Neural progenitor cell (in vitro differentiated cells): ENCODE measurements around the gene NOG.

Experiments used
- EZH2 ChIP-seq: fragments of 200-600 bp; sonication (generic); IDR thresholded peaks from 2 replicates; pipeline ENCODE4 v1.6.1; 2017; ENCODE audit warnings: antibody characterized with exemption, mild to moderate bottlenecking, moderate library complexity
- TF ChIP-seq, protein P1 (sequence below): fragments of 200-600 bp; sonication (generic); IDR thresholded peaks from 2 replicates; pipeline ENCODE4 v1.5.1; 2017; ENCODE audit warnings: antibody characterized with exemption, mild to moderate bottlenecking

DNA sequence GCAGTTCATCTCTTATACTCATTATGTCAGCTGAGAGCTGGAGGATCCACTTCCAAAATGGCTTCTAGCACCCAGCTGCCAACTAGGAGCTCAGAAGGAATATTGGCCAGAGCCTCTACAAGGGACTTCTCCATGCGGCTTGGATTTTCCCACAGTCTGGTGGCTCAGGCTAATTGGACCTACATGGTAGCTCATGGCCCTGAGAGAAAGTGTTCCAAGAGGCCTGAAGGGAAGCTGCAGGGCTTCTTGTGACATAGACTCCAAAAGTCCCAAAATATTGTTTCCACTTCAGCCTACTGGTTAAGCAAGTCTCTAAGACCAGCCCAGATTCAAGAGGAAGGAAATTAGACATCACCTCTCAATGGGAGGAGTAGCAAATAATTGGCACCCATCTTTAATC is 6.8 kb downstream of the NOG start:
- no peak for TF ChIP-seq EZH2
- TF ChIP-seq, protein P1, sequence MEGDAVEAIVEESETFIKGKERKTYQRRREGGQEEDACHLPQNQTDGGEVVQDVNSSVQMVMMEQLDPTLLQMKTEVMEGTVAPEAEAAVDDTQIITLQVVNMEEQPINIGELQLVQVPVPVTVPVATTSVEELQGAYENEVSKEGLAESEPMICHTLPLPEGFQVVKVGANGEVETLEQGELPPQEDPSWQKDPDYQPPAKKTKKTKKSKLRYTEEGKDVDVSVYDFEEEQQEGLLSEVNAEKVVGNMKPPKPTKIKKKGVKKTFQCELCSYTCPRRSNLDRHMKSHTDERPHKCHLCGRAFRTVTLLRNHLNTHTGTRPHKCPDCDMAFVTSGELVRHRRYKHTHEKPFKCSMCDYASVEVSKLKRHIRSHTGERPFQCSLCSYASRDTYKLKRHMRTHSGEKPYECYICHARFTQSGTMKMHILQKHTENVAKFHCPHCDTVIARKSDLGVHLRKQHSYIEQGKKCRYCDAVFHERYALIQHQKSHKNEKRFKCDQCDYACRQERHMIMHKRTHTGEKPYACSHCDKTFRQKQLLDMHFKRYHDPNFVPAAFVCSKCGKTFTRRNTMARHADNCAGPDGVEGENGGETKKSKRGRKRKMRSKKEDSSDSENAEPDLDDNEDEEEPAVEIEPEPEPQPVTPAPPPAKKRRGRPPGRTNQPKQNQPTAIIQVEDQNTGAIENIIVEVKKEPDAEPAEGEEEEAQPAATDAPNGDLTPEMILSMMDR = no peak
